ENCODE results near the gene PCTP.
A peak's percentile ranks its signal among the peaks of the same experiment; 100 is the strongest.

The PCTP gene

DNA sequence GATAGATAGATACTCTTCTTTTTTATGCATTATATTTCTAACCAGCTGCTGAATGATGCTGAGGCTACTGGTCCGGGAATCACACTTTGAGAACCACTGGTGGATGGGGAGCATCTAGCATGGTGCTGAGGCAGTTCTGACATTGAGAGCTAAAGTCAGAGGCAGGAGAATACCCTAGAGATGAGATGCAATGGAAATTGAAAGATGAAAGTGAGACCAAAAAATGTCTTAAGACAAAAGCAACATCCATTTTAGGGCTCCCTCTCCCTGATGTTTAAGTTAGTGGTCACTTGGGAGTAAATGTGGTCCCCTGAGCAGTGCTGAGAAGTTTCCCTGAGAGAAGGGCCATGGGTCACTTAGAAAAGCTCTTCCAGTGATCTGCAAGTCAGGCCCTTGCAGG lies 6.8 kb downstream of the PCTP start:
- DNase-seq (ENCODE audit: low read depth): no peak

DNA sequence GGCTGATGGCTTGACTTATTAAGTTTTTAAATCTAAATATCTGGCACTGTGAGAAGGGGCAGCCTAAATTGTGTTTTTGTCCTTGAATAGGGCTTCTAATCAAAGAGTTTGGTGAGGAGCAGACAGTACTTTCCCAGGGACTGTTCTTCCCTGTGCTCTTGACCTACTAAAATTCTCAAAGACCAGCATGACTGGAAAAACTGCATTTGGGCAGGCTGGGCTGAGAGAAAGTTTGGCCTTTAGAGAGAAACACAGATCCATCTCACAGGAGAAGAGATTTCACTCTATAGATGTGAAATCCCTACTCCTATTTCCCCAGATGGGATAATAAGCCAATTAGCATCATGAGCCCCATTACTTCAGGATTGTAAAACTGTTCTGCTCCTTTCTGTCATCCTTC lies 7.3 kb downstream of the PCTP start:
- DNase-seq (ENCODE audit: low read depth): no peak

DNA sequence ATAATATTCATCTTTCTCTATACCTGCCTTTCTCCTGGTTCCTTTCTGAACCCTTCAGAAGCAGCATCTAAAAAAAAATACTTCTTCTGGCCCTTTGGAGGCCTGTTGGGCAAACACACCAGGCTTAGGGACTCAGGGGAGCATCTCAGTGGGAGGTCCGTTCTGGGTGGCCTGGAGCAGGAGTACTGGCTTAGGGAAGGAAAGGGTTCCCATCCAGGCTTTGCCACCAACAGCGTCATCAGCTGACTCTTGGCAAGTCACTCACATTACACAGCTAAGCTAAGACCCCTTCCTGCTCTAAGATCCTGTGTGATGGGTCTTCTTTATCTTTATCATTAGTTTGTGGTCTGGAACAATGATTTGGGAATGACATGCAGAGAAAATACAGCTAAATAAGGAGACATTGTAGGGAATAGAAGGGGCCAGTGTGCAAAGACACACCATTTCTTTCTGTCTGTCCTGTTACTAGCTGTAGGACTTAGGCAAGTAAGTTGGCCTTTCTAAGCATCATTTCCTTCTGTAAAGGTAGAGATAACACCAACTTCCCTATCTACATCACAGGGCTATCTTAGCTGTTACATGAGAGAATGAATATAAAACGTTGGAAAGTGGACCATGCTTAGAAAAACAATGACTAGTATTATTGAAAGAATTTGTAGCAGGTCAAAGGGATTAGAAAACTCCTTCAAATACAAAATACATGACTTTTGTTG lies 9.9 kb downstream of the PCTP start:
- peak; percentile 69 for DNase-seq (ENCODE audit: low read depth)

DNA sequence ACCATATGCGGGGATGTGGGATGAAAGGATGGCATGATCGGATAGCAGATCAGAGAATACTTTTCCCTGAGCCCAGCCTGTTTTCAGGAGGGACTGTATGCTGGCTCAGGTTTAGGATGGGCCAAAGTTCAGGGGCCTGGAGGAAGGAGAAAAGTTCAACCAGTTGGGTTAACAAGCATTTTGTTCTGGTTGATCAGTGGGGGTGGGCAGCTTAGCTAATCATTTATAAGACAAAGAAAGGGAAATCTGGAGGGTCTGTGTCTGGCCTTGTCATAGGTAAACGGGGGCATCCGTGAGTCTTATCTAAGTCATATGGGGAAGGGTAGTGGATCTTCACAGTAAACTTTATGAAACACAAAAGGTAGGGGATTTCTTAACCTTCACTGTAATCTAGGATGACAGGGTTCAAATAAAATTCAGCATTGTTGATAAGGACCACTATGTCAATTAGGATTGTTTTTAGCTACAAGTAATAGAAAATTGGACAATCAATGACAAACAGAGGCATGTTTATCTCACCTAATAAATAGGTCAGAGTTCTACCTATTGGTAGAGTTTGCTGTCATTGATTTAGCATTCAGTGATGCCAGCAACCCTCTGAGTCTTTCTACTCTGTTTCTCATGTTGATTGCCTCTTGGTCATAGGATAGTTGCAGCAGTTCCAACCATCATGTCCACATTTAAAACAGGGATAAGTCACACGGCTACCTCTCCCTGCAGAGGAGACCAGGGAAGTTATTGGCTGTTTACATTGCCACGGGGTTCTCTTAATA lies 11.4 kb downstream of the PCTP start:
- no peak for DNase-seq (ENCODE audit: low read depth)

DNA sequence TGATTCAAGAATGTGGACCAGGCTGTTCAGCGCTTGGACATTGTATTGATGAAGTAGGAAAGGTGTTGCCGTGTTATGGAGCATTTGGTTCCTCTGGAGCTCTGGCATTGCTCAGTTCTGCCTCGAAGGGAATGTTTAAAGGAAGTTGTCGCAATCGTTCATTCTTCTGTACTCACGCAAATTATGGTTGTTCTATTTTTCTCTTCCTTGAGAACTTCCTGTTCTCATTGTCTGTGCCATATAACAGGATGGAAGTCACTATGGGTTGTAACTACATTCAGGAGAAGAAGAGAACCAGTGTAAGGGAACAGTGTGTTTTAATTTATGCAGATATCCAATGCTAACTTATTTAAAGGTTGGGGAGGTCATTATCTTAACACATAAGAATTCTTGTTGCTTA lies 13.0 kb downstream of the PCTP start:
- DNase-seq (ENCODE audit: low read depth): no peak

DNA sequence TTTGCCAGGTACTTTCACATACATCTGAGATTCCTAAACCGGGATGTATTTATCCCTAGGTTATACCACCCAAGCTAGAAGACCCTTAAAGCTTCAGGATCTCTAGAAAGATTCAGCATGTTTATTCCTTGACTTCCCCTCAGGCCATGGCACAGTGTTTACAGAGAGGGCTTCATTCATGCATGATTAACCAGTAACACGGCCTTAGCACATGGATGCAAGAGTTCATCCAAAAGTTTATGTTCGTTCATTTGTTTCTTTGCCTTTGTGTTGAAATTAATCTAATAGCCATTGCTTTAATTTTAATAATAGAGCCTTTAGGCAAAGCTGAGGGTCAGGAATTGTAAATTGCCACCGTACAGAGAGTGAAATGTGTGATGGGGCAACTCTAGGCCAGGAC lies 13.8 kb downstream of the PCTP start:
- no peak for DNase-seq (ENCODE audit: low read depth)

DNA sequence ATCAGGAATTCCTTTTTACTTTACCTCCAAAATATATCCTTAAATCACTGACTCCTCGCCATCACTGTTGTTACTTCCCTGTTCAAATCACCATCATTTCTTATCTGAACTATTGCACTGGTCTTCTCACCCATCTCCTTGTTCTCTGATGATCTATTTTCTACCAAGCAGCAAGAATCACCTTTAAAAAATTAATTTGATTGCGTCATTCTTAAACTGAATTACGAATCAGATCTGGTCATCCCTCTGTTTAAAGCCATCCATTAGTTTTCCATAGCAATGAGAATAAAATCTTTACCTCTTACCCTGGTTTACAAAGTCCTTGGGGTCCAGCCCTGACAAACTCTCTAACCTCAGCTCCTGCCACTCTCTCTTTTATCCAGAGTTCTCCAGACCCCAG lies 14.6 kb downstream of the PCTP start:
- no peak for DNase-seq (ENCODE audit: low read depth)

DNA sequence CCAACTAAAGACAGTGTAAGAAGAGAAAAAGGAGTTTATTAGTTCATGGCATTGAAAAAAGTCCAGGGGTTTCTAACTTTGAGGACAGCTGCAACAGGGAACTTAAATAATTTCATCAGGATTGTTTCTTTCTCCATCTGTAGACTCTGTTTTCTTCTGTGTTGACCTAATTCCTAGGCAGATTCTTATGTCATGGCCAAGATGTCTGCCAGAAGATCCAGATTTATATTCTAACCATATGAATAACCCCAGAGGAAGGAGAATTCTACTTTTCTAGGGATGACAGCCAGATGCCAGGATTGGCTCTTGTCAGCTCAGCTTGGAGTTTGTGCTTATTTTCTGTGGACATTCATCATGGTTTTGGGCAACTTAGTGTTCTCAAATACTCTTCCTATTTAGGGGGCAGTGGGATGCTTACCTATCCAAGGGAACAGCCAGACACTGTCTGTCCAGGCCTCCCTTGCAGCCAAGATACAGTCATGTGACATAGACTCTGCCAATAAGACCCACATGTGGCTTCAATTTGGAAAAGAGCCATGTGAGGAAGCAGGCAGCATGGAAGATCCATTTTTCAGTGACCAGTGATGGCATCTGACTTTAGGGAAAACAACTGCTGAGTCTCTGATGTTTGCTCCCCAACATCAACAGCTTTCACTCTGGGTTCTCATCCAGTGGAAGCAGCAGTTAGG lies 18.2 kb downstream of the PCTP start:
- DNase-seq (ENCODE audit: low read depth): no peak

DNA sequence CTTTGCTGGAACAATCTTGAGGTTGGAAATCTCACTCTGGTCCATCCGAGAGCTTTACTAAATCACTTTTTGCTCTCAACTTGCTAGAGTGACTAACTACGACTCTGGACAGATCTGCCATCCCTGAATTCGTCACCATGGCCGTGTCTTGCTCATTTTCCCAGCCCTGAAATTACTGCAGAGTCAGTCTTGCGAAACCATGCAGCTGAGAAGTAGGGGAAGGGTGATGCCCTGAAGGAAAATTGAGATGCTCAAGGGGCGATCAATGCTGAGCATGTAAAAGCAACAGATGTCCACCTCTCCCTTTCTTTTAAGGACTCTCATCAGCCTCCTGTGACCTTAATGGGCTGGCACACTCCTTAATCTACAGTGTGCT lies 18.8 kb downstream of the PCTP start:
- DNase-seq (ENCODE audit: low read depth): no peak

DNA sequence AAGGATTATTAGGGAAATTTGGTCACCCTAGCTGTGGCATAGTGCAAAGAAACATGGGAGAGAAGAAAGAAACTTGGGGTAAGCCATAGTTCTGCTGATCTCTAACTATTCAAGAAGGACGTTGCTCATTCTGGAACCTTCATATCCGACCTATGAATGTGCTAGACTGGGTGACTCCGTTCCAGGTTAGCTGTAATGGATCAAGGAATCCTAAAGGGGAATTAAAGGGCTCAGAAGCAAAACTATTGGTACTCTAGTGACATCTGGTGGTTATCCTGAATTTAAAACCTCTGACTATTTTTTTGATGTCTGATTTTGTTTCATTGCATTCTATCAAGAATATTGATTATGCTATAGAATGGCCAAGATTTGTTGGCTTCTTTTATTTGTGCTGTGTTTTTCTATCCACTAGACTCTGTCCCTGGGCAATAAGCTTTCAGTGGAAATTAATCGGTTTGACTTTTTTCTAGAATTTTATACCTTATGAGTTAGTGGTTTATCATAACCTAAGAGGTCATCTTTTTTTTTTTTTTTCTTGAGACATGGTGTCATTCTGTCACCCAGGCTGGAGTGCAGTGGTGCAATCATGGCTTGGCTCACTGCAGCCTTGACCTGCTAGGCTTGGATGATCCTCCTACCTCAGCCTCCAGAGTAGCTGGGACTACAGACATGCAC lies 19.5 kb downstream of the PCTP start:
- DNase-seq (ENCODE audit: low read depth): no peak

DNA sequence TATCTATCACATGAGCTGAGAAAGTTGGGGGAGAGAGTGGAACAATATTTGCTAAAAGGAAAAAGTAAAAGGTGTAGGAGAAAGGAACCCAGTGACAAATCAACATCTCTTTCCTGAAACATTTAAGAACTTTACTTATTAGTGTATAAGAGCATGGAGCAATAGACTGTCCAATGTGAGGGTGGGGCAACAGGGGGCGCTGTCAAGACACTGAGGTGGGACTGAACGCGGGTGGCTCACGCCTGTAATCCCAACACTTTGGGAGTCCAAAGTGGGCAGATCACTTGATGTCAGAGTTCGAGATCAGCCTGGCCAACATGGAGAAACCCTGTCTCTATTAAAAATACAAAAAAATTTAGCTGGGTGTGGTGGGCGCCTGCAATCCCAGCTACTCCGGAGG lies 21.2 kb downstream of the PCTP start:
- DNase-seq (ENCODE audit: low read depth): no peak

DNA sequence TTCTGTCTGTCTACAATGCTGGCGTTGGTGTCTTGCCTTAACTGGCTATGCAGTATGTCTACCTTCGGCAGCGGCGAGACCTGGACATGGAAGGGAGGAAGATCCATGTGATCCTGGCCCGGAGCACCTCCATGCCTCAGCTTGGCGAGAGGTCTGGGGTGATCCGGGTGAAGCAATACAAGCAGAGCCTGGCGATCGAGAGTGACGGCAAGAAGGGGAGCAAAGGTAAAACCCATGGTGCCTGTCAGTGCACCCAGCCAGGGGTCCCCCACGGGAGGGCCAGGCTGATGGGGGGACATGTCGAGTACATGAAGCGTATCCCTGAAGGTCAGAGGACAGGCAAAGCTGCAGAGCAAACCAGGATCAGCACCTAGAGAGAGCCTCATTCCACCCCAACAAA lies 22.8 kb downstream of the PCTP start:
- DNase-seq (ENCODE audit: low read depth): no peak

DNA sequence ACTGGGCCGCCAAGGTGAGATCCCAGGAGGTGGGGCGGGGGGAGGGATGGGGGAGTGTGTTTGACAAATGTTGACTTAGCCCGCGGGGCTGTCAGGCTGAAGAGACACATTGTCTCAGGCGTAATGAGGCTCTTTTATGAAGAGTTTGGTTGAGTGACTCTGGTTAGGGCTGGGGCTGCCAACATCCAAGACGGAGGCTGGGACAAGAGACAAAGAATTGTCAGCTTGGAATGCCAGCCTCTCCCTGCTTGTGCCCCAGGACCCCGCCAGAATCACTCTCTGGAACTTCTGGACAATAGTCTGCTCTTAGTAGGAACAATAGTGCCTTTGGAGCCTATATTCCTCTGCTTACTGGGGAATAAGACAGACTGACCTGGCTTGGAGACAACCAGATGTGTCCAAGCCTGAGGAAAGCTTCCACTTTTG lies 24.0 kb downstream of the PCTP start:
- DNase-seq (ENCODE audit: low read depth): no peak

DNA sequence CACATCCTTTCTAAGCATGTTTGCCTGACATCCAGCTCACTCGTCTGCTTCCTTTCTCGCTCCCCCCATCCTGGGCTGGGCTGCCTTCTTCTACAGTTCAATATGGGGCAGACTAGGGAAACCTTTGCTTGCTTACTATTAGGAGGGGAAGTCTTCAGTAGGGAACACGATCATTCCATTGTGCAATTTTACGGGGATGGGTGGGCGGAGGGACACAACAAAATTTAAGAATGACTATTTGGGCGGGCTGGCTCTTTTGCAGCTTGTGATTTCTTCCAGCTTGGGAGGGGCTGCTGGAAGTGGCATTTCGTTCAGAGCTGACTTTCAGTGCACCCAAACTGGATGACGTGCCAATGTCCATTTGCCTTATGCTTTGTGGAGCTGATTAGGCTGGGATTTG lies 25.4 kb downstream of the PCTP start:
- DNase-seq (ENCODE audit: low read depth): no peak

DNA sequence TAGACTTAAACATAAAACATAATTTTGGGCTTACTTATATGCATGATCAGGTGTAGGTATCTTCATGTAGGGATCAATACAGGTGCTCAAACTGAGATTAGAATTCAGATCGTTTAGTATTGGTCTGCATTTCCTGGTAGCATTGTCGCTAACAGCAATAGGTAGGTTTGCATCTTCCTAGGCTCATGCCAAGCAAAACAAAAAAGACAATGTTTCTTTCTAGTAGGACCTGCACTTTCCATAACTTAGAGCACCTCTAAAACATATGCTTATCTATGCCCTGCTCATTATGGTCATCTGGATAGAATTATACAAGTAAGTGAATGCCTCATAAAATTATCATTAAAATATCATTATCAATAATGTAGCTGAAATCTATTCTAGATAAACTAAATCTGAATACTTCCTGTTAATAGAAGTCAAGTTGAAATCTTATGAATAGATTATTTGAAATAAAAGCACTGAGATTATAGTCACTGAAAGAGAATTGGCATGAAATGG lies 26.7 kb downstream of the PCTP start:
- no peak for DNase-seq (ENCODE audit: low read depth)

DNA sequence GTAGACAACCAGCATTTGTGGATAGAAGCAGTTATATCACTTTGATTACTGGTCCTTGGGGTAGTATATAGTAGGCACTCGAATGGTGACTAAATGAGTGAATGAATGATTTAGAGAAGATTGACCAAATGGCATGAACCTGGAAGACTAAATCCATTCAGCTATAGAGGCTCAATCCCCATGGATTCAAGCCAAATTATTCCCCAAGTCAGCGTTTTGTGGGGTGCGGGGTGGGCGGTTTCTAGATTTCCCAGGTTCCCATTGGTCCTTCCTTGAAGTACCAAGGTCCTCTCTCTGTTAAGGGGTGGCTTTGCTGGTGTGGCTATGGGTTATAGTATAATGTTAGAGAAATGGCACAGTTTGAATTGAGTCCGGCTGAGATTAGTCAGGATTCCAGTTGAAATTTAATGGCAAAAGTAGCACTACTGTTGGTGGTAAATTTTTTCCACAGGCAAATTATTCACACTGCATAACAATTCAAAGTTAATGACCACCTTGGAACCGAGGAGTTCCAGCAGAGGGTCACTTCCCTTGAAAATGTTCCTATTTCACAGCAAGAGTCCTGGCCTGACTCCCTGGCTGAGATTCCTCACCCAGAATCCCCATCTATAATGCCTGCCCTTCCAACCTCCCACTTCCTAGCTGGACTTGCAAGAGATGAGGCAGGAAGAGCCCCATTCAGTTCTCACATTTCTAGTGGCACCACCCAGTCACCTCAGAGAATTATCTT lies 27.7 kb downstream of the PCTP start:
- no peak for DNase-seq (ENCODE audit: low read depth)

DNA sequence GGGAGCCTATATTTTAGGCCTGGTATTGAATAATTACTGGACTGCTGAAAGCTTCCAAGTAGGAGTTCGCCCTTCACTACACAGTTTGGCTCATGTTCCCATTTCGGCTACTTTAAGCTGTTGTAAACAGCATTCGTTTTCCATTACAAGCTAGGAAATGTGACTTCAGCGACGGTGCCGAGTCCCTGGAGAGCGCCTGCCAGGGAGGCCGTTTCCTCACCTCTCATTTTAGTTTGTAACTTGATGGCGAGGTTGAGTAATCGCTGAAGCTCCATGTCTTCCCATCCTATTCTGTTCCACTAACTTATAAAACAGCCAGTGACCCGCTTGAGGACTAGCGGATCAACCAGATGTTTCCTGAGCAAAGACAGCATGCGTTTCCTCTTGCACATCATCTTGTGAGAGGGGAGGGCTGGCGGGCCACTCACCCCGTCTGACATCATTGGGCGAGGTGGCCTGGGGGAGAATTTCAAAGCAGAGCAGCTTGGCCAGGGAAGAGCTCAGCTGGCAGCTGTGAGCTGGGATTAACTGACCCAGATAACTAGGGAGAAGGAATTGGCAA lies 32.9 kb downstream of the PCTP start:
- DNase-seq (ENCODE audit: low read depth): peak; percentile 17

DNA sequence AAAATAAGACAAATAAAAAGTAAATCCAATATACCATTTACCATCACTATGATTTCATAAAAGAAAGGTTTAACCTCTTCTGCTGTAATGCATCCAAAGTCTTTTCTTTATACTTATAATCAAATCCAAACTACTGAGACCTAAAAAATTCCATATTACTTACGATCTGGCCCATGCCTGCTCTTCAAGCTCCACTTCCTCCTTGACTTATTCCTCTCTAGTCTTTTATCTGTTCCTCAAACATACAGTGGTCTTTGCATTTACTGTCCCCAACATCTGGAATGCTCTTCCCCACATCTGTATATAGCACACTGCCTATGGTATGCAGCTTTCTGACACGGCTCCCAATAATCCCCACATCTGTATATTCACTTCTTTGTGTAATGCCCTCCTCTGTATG lies 33.8 kb downstream of the PCTP start:
- no peak for DNase-seq (ENCODE audit: low read depth)

DNA sequence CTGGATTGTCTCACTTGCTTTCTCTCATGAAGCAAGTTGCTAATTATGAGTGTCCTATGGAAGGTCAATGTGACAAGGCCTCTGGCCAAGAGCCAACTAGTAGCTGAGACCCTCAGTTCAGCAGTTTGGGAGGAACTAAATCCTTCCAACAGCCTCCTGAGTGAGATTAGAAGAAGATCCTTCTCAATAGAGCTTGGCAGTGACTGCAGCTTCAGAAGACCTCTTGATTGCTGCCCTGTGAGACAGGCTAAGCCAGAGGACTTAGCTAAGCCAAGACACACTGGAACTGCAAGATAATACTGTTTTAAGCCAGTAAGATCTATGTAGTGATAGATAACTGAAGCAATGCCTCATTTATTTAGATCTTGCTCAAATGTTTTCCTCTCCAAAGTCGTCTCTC lies 34.3 kb downstream of the PCTP start:
- DNase-seq (ENCODE audit: low read depth): no peak

DNA sequence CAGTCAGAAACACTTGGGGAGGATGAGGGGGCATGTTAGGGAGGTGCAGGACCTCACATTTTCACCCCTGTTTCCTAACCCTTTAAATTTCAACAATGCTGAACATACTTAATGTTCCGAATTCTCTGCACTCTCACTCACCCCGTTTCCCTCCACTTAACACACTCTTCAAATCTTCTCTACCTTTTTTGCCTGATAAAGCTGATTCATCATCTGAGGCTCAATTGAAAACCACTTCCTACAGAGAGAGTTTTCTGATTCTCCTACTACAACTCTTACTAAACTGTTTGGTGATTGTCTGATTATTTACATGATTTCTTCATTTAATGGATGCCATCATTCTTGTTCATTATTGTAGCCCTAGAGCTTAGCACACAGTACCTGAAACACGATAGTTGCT lies 42.4 kb downstream of the PCTP start:
- DNase-seq (ENCODE audit: low read depth): no peak

DNA sequence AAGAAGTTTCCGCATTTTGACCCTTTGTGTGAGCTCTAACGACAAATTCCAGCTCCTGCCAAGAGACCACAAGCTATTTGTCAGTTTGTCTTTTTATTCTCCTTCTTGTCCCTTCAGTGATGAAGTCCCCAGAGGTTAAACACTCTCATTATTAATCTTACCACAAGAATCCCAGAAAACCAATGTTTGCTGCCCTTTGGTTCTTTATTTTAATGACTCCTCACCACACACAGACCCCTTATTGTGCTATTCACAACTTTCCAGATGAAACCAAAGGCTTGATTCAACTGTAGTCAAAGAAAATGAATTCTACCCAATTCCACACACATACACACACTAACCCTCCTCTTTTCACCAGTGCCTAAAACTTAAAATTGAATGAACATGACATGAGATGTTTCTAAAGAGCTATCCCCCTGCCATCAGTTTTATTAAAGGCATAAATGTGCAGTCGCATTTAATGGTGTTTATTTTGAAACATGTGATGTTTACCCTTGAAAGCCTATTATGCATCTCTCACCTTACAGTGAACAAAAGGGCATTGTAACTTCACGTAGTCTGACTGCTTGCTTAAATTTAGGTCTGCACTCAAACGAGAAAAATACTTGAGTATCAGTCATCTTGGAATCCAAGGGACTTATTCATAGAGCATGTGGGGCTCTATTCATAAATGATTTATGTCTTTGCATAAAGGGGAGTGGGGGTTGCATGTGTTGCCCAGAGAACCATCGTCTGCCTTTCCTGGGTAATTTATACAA lies 44.1 kb downstream of the PCTP start:
- DNase-seq (ENCODE audit: low read depth): no peak
